22Rv1 (cell line): ENCODE measurements around the gene ZDHHC11B.
"Not testable (repeated sequence)": the region's sequence is repeated elsewhere in the genome, so short reads cannot be mapped to it uniquely, and the experiment has no call there.

Experiments
- CTCF ChIP-seq: fragments of 450-650 bp; IDR thresholded peaks from 2 replicates; pipeline ENCODE4 v1.5.1; 2017; ENCODE audit warnings: mild to moderate bottlenecking
- ZFX ChIP-seq: fragments of 450-650 bp; IDR thresholded peaks from 2 replicates; pipeline ENCODE4 v1.6.1; 2017; ENCODE audit warnings: antibody characterized with exemption, borderline replicate concordance

GRCh38 chr5:743696-744404, 40.7 kb downstream of the ZDHHC11B start:
- not testable (repeated sequence) for TF ChIP-seq CTCF, ZFX
